NCI-H1105 treated with DMSO at 0.1 percent for 48 hours (cell line): ENCODE results near the gene KRTAP10-10.
"Not testable (repeated sequence)": the region's sequence is repeated elsewhere in the genome, so short reads cannot be mapped to it uniquely, and the experiment has no call there.

Experiments
- DNase-seq: peaks from one replicate; lab custom pipeline; 2025; lab: John Stamatoyannopoulos, UW

Gene KRTAP10-10

DNA sequence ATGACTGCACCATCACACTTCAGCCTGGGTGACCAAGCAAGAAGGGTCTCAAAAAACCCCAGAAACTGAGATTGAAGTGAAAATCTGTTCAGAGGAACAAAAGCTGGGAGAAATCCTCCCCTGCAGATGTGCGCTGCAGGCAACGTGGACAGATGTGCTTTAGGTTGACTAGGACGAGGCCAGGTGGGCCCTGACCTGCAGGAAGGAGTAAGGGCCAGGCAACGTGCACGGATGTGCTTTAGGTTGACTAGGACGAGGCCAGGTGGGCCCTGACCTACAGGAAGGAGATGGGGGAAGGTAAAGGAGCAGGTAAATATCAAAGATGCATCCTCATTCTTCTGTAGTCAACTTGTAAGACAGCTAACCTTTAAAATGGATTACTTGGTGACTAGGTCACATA is 47.3 kb downstream of the KRTAP10-10 start:
- DNase-seq: no peak

DNA sequence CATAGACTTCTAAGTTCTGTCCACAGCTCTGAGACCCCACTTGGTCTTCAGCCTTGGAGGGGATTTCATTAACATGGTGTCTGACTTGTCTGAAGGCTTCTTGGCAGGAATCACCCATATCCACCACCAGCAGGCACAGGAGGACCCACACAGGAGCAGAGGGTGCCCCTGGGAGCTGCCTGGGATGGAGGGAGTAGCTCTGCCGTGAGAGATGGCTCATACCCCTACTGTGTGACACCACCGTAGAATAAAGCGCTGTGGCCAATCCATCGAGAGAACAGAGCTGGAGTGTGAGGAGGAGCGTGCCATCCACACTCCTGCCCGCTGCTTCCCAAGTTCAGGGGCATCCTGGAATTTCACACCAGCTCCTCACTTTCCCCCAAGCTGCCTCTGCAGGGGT is 47.9 kb downstream of the KRTAP10-10 start:
- not testable (repeated sequence) for DNase-seq

DNA sequence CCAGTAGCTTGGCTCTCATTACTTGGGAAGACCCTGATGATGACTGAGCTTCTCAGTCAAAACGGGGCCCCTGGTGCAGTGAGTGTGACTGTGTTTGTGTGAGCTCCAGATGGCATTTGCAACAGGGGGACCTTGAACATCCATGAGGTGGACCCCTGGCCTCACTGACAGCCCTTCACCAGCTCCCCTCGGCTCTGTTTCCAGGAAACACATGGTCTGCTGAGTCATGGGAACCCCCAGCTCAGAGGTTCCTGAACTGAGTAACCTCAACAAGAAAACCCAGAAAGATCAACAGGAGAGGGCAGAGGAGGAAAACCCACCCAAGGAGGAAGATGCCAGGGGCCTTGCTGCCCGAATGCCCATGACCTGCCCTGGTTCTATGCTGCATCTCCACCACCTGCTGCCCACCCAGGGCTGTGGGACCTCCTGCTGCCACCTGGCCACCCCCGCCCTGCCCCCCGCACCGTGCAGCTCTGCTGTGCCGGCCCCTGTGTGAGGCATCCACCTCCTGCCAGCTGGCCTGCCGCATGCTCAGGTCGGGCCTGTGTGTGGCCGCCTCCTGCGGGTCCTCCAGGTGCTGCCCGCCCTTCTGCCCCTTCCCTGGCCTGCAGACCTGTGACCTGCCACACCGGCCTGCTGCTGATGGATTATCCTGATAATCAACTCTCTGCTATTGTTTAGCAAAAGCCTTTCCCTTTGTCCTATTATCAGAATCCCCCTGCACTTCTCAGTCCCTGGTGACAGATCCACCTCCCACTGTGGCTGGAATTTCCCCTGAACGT is 49.0 kb downstream of the KRTAP10-10 start:
- DNase-seq: no peak

DNA sequence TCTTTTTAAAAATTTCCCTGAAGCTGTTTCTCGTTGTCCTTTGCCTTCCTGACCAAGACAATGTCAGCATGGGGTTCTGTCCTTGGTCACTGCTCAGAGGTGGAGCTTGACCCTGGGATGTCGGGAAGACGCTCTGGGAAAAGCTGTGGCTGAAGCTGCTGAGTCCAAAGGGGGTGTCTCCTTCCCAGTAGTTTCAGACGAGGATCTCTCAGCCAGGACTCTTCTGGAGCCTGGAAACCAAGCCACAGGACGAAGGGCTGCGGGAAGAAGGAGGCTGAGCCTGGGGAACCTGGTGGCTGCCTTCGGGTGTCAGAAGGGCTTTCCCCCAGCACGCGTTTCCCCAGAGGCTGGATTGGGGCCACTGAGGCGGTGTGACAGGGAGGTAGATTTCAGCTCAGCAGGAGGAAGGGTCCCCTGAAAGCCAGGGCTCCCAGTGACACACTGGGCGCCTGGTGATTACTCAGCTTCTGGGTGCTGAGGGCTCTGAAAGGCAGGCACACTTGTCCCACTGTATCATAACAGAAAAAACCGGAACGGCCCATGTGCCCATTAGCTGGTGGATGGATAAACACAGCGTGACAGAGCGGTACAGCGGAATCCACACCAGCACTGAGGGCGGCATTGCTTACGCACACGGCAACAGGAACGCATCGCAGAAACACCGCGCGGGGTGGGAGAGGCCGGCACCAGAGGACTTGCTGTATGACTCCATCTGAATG is 49.8 kb downstream of the KRTAP10-10 start:
- no peak for DNase-seq

DNA sequence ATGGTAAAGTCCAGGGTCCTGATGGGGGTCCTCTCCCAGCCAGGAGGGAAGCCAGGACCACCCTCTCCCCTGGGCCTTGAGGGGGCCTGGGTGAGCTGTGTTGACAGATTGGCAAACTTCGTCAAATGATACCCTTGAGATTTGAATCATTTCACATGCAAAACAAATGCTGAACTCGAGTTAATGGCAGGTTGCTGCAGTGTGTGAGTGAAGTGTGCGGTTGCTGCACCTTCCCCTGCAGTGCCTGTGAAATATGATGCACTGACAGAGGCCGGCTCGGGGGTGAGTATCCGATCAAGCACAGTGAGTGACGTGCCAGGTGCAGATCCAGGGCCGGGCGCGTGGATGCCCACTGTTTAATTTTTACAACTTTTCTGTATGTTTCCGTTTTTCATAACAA is 50.5 kb downstream of the KRTAP10-10 start:
- no peak for DNase-seq
